GM12865 (cell line): ENCODE measurements around the gene ROCK2.

ENCODE experiments used
- DNase-seq: peaks from one replicate; pipeline ENCODE4 v3.0.0; 2010; ENCODE audit warnings: low read depth
- H3K4me3 ChIP-seq: 2 replicates; pipeline ENCODE4 v1.5.1; 2011; ENCODE audit warnings: mild to moderate bottlenecking, low read depth, low read length, control low read depth
- TF ChIP-seq, protein P1 (sequence below): IDR thresholded peaks from 2 replicates; pipeline ENCODE4 v1.5.1; 2011; ENCODE audit warnings: low read length, control low read depth, low read depth, inconsistent platforms; ENCODE audit not compliant: insufficient read depth; ENCODE audit errors: missing control alignments

The ROCK2 gene

DNA sequence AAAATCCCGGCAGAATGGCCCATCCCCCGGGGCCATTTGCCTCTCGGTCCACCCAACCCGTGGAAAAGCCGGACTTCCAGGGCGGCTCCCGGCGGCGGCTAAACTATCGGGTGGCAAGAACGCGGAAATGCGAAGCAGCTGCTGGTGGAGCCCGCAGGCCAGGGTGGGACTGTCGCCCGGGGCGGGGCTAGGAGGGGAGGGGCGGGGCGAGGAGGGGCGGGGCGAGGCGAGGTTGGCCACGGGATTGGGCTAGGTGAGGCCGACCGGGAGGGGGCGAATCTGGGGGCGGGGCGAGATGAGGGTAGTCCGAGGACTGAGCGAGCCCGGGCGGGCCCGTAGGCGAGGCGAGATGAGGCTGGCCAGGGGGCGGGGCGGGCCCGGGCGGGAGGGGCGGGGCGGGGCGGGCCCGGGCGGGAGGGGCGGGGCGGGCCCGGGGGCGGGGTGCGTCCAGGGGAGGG, 189.5 kb downstream of the ROCK2 start:
- TF ChIP-seq, protein P1, sequence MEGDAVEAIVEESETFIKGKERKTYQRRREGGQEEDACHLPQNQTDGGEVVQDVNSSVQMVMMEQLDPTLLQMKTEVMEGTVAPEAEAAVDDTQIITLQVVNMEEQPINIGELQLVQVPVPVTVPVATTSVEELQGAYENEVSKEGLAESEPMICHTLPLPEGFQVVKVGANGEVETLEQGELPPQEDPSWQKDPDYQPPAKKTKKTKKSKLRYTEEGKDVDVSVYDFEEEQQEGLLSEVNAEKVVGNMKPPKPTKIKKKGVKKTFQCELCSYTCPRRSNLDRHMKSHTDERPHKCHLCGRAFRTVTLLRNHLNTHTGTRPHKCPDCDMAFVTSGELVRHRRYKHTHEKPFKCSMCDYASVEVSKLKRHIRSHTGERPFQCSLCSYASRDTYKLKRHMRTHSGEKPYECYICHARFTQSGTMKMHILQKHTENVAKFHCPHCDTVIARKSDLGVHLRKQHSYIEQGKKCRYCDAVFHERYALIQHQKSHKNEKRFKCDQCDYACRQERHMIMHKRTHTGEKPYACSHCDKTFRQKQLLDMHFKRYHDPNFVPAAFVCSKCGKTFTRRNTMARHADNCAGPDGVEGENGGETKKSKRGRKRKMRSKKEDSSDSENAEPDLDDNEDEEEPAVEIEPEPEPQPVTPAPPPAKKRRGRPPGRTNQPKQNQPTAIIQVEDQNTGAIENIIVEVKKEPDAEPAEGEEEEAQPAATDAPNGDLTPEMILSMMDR, result no peak
- DNase-seq, result peak; percentile 98

DNA sequence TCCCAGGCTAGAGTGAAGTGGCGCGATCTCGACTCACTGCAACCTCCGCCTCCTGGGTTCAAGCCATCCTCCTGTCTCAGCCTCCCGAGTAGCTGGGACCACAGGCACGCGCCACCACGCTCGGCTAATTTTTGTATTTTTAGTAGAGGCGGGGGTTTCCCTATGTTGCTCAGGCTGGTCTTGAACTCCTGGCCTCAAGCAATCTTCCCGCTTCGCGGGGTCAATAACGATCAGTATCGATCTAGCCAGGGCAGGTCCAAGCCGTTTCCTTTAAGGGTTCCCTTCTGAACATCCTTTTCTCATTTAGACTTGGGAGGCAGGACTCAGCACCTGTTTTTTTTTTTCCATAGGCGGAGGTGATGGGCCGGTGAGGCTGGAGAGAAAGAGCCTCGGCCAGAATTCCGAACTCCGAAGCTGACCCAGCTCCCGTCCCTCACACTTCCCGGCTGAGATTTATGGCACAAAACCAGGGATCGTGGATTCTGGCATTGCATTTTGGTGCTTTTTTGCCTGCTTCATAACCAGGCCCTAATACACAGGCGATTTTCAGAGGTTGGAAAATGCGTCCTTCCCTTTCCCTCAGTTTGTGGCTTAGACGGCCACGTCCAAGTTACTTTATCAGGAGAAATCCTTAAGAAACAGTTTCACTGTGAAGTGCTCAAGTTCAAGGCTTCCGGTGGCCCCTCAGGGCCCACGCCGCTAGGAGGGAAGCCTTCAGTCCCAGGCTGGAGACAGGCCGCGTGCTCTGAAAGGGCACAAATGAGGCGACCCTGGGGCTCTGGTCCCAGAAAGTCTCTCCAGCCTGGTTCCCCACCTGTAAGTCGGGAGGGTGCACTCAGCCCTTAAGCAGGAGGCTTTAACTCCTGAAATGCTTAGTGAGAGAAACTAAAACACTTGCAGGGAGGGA, 190.2 kb downstream of the ROCK2 start:
- DNase-seq, result no peak
- TF ChIP-seq, protein P1, result no peak
- peak overlapping the region; percentile 78 for H3K4me3 ChIP-seq

More for the DNA sequence above, 189.5 kb downstream of the ROCK2 start:
- peak overlapping the region; percentile 78 for H3K4me3 ChIP-seq

DNA sequence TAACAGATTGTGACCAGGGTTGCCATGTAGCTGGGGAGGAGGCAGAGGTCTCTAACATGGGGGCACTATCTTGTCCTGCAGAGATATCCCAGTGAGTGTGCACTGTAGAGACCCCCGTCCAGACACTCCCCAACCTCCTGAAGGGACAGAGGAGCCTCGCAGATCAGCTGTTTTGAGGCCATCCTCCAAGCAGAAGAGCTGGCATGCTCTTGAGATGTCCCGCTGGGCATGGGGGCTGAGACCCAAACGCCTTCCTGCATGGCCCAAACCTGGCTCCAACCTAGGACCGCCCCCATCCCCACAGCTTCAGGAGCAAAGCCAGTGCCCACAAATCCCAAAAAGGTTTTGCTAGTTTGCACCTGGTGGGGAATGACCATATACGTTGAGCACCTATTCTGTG, 191.8 kb downstream of the ROCK2 start:
- no peak overlapping the region for H3K4me3 ChIP-seq
- no peak for DNase-seq
- TF ChIP-seq, protein P1, result no peak

DNA sequence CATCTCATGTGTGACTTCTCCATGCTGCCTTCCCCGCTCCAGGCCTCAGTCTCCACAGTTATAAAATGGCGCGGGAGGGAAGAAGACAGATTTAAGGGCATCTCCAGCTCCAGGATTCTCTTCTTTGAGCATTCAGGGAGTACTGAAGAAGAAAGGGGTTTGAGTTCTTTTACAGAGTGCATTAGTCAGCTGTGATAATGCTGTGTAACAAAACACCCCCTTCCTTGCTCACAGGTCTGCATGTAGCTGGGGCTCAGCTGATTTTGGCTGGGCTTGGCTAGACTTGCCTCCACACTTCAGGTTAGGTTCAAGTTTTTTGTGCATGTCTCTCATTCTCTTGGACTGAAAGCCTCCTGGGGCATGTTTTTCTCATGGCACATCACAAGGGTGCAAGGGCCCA, 197.2 kb downstream of the ROCK2 start:
- H3K4me3 ChIP-seq, result no peak overlapping the region
- no peak for DNase-seq
- TF ChIP-seq, protein P1, result no peak

DNA sequence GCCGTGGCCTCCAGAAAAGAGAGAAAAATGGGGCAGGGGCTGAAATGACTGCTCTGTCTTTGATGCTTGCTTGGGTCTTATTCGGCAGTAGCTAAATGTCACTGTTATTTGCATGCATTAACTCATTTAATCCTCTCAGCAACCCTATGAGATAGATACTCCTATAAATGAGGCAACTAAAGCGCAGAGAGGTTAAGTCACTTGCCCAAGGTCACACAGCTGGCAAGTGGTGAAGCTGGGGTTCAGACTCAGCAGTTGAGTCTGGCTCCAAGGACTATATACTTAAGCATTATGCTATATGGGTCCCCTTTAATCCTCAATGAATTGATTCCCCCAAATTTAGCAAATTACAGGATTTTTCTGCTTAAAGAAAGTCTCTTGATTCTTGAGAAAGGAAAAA, 198.4 kb downstream of the ROCK2 start:
- TF ChIP-seq, protein P1, result no peak
- no peak overlapping the region for H3K4me3 ChIP-seq
- no peak for DNase-seq

DNA sequence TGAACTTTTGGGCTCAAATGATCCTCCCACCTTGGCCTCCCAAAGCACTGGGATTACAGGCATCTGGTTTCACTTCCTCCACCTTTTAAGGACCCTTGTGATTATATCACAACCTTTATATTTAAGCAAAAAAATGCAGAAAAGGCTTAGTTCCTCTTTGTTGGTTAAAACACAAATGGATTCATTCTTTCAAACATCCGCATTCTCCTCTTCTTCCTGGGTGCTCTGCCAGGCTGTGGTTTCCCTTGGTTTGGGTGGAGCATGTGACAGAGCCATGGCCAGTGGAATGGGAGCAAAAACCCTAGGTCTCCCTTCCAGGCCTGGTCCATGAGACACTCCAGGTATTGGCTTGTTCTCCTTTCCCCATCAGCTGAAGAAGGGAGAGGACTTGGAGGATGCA, 199.1 kb downstream of the ROCK2 start:
- DNase-seq, result no peak
- TF ChIP-seq, protein P1, result no peak
- no peak overlapping the region for H3K4me3 ChIP-seq
